ENCODE measurements around the gene TNF. TPM values are rescaled to one million over a fixed set of nuclear protein-coding genes. Genes with fewer than 3 reads are reported as not detected.
A peak's percentile ranks its signal among the peaks of the same experiment; 100 is the strongest.
"Not testable (repeated sequence)": the region's sequence is repeated elsewhere in the genome, so short reads cannot be mapped to it uniquely, and the experiment has no call there.

TNF gene
- polyA plus RNA-seq, 1 donor, result 0.12 TPM

GRCh38 chr6:31544676-31545075 is 30.7 kb upstream of the TNF start:
- DNase-seq, result no peak

GRCh38 chr6:31545291-31545690 is 30.1 kb upstream of the TNF start:
- DNase-seq, result no peak

GRCh38 chr6:31546339-31546957 is 28.9 kb upstream of the TNF start, which contains the start of gene ATP6V1G2:
Gene ATP6V1G2, minus strand, starts transcription at chr6:31546608. Its CDS starts 49 bp downstream, at chr6:31546559.
- DNase-seq, result peak; percentile 89

DNA sequence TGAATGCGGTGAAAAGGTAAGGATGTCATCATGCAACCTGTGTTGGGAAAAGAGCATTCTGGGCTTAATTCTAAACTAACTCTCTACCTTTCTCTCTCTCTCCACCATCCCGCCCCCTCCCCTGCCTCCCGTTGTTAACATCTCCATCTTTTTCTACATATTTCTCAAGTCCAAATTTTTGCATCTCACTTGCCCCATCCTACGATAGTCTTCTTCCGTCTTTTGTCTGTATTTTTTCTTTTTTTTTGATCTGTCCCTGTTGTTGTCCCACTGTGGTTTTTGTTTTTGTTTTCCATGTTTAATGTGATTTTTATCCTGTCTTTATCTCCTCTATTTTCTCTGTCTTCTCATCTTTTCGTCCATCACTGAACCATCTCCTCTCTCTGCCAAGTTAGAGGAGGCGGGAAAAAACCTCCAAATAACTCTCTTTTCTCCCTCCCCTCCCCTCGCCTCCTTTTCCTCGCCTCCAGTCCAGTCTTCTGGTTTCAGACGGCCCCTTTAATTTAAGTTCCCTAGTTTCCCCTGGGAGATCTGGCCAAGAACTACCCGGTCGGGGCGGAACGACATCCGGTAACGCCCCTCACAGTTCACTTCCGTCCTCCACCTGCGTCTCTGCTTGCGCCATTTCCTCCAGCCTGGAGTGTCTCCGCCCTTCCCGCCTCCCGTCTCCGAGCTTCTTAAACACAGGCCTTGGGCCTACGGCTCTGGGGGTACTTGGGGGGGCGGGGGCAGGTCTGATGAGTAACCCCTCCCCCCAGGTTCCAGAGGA is 28.2 kb upstream of the TNF start, which contains the start of gene NFKBIL1:
Gene NFKBIL1 (plus strand): TSS at position 651 of the 769 bp plus-strand sequence. CDS start 87 bp downstream, at position 738.
- DNase-seq, result peak; percentile 98

DNA sequence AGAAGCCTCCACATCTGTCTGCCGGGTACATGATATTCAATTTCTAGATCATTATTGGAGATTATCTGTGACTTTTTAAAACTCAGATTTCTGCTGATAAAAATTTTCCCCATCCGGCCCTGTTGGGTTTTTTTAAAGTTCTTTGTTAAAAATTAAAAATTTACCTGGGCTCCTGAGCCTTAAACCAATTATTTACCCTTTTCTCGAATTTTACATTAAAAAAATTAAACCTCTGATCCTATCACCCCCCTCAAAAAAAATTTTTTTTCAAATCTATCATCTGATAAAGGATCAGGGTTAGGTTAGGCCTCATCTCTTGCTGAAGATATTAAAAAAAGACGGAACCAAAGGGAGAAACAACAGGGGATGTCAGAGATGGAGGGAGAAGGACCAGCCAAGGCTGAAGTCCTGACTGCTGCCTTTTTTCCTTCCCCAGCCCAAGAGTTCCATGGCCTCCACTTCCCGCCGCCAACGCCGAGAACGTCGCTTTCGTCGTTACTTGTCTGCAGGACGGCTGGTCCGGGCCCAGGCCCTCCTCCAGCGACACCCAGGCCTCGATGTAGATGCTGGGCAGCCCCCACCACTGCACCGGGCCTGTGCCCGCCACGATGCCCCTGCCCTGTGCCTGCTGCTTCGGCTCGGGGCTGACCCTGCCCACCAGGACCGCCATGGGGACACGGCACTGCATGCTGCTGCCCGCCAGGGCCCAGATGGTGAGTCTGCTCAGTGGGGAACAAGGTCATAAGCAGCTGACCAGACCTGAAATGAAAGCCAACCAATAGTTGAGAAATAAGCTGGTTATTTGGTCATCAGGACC is 27.4 kb upstream of the TNF start:
- DNase-seq, result no peak

DNA sequence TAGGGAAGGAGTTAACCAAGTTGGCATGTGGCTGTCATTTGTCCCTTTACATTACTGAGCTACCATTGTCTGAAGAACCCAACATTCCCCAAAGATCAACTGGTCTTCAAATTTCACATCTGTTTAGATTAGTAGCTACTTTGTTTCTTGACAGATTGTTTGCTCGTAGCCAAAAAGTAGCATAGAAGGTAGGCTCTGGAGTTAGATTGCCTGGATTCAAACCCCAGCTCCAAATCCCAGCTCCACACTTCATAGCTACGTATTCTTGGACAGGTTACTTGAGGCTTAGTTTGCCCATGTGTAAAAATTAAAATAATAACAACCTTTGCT is 26.9 kb upstream of the TNF start:
- no peak for DNase-seq

DNA sequence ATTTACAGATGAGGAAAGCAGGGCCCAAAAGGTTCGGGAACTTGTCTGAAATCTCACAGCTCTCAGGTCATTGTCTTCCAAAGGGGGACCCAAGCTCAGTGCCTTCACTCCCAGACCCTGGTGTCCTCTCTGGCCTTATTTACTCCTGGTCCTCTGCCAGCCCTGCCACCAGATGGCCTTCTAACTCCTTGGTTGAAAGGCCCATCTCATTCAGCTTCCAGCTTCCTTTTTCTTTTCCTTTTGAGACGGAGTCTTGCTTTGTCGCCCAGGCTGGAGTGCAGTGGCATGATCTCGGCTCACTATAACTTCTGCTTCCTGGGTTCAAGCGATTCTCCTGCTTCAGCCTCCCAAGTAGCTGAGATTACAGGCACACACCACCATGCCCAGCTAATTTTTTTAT is 24.0 kb upstream of the TNF start:
- DNase-seq, result not testable (repeated sequence)

DNA sequence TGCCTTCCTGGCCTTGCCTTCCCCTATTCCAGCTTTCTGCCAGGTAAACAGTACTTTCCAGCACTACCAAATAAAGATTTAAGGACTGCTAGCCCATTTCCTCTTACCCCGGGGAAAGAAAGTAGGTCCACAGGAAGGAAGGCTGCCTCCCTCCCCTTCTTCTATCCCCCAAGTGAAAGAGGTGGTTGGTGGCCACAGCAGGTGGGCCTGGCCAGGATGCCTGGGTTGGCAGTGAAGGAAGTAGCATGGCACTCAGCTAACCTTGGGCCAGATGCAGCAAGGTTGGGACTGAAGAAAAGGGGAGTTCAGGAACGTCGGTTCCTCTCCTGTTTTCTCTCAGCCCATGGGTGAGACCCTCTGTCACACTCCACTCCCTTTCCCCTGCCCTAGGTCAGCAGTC is 19.1 kb upstream of the TNF start:
- no peak for DNase-seq

DNA sequence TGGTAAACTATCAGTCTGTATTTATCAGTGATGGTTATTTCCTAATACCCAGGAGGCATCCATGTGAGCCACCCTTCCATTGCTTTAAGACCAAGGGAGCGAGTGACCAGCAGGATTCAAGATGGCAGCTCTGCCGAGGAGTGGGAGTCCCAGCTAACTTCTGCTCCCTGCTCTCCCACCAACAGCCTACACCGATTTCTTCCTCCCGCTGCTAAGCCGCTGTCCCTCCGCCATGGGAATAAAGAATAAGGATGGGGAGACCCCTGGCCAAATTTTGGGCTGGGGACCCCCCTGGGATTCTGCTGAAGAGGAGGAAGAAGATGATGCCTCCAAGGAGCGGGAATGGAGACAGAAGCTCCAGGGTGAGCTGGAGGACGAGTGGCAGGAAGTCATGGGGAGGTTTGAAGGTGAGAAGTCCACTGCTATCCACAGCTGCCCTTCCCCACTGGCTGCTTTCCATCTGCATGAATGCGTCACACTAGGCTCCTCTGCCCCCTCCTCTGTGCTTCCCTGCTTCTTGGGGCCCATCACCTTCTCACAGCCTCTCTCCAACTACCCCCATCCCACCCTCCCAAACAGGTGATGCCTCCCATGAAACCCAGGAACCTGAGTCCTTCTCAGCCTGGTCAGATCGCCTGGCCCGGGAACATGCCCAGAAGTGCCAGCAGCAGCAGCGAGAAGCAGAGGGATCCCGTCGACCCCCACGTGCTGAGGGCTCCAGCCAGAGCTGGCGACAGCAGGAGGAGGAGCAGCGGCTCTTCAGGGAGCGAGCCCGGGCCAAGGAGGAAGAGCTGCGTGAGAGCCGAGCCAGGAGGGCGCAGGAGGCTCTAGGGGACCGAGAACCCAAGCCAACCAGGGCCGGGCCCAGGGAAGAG is 17.7 kb upstream of the TNF start:
- DNase-seq, result no peak

DNA sequence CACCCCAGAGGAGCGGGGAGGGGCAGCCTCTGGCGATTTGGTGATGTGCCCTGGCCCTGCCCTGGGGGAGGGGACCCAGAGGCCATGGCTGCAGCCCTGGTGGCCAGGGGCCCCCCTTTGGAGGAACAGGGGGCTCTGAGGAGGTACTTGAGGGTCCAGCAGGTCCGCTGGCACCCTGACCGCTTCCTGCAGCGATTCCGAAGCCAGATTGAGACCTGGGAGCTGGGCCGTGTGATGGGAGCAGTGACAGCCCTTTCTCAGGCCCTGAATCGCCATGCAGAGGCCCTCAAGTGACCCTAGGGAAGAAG is 17.1 kb upstream of the TNF start:
- no peak for DNase-seq

DNA sequence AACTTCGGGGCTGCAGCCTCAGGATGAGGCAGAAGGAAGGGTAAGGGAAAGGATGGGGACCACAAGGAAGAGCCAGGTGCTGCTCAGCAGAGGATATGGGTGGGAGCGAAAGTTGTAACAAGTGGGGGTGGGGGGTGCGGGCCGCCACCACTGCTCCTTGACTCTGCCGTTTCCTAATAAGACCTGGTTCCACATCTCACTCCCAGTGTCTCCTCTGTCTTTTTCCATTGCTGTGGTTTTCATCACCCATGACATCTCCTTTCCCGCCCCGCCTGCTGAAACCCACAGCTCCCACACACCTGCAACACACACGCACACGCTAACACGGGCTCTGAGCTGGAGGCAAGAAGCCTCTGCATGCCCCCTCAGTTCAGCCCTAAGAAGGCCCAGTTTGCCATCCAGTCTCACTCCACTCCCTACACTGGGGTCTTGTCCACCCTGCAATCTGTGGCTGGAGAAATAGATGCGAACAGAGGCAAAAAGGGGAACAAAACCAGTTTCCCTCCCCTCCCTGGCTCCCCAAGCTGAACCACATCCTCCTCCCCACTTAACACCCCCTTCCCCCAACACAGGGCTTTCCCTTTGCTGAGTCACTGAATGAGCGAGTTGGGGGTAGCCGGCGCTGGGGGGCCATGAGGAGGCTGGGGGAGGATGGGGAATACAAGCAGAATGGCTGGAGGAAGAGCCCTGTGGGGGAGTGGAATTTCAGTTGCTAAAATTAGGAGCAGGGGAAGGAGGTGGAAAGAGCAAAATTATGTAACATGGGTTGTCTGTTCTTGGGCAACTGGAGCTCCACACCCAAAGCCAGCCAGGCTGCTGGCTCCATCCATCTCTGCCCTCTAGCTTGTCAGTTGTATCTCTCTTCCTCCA is 16.5 kb upstream of the TNF start:
- DNase-seq, result no peak

GRCh38 chr6:31559606-31559957 is 15.8 kb upstream of the TNF start:
- no peak for DNase-seq

DNA sequence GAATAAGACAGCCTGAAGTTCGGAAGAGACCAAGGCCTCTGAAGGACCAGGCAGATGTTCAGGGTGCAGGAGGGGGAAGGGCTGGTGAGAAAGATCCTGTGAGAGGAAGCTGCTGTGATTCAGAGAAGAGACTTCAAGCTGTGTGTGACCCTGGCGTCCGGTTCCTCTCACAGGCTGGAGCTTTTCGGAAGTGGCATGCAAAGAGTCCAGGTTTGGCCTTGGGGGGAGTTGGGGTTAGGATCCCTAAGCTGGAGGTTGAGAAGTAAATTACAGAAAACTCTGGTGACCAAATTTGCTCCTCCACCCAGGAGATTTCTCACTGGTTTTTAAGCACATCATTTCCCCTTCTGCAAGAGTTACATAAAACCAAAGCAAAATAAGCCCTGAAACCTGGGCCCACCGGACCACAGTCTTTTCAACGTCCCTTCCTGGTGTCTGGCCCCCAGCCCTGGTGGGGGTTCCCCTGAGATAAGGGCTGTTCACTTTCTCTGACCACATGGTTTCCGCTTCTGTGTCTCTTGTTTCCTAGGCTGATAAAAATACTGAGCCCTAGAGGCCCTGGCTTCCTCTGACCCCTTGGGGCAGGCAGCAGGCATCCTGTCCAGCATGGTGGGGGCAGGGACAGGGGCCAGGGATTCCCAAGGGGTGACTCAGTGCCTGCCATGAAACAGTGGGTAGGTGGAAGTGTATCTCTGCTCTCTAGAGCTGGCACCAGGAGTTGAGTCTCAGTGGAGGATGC is 15.2 kb upstream of the TNF start:
- no peak for DNase-seq

DNA sequence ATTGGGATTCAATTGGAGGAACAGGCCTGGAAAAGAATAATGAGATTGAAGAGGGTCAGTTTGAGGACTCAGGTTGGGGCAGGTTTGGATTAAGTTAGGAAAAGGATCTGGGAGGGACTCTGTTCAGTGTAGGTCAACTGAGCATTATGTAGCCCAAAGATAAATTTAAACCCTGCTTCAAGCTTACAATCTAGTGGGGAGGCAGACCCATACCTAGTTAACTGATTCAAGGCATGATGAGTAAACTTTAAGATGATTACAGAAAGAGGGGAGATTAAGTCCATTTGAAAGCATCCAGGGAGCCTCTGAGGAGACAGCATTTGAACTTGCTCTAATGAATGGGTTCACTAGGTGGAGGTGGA is 14.7 kb upstream of the TNF start:
- no peak for DNase-seq

- no peak for DNase-seq
These were observed 7.6 kb upstream of the TNF start for GRCh38 chr6:31567531-31568370.

DNA sequence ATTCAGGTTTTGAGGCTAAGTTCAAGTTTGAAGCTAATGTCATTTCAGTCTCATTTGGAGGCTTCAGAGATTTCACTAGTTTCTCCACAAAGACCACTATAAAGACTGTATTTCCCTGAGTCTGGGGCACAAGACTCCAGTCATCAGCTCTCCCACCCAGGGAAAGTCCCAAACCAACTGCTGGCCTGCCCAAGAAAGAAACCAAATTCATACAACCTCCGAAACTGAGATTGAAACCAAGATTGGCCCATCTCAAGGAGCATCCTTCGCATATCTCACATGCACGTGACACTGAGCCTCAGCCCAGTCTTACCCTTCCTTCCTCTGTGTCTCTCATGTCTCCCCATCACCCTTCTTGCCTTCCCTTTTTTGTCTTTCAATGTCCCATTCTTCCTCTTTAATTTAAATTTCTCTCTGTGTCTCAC is 6.8 kb upstream of the TNF start:
- no peak for DNase-seq

DNA sequence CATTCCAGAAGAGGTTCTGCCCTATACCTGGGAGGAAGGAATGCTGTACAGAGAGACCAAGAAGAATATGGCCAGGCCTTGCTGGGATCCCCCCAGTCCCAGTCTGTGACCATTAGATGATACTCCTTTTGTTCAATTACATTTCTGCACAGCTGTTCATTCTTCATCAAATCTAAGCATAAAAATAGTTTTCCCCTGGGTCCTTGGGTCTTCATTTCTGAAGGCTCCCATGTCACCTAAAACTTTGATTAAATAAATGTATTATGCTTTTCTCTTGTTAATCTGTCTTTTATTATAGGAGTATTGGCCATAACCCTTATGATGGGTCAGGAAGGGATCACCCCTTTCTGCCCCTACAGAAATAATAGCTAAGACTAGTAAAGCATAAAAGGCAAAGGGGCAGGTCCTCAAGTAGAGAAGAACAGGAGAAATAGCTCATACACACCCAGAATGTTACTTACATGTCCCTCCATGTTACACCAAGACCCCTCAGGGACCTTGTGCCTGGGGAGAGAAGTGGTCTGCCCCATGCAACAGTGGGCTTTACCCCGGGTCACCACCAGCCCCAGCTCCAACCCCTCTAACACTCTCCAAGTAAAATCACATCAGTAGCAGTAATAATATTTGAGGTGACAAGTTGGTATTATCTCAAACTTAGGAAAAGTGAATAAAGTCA is 5.4 kb upstream of the TNF start:
- no peak for DNase-seq

- no peak for DNase-seq
These were observed 3.1 kb upstream of the TNF start, which contains the start of gene LTA for GRCh38 chr6:31572041-31572911. Gene LTA, plus strand, starts transcription at chr6:31572289. Its CDS starts 454 bp downstream, at chr6:31572743.
